GM08714 (cell line): ENCODE data around the gene PLEKHA8.
A peak's percentile ranks its signal among the peaks of the same experiment; 100 is the strongest.
"Not testable (repeated sequence)": the region's sequence is repeated elsewhere in the genome, so short reads cannot be mapped to it uniquely, and the experiment has no call there.

Experiments used
- H3K4me3 ChIP-seq: fragments of 200-500 bp; sonication (Bioruptor generic); 2 replicates; pipeline ENCODE4 v1.5.1; 2014; ENCODE audit warnings: mild to moderate bottlenecking, low read length, inconsistent platforms
- ZNF274 ChIP-seq: IDR thresholded peaks from 2 replicates; pipeline ENCODE4 v1.6.1; 2012; ENCODE audit warnings: mild to moderate bottlenecking, low read depth, low read length

Gene PLEKHA8

DNA sequence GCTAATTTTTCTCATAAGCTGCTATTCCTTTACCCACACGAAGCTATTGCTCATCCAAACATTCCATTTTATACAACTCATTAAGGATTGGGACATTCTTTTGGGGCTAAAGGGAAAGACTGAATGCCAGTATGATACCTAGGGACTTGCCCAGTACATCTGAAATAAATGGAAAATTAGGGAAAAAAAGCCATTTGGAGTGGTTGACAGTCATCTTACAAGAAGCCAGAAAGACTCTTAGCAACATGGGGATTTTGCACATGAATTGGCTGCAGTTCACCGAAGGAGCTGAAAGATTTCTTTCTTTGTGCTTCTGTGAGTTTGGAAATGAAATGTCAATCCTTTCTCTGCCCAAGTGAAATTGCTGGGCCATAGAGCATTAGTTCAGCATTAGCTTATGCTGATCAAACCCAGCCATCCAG lies 63.3 kb downstream of the PLEKHA8 start:
- no peak for TF ChIP-seq ZNF274
- no peak overlapping the region for H3K4me3 ChIP-seq

DNA sequence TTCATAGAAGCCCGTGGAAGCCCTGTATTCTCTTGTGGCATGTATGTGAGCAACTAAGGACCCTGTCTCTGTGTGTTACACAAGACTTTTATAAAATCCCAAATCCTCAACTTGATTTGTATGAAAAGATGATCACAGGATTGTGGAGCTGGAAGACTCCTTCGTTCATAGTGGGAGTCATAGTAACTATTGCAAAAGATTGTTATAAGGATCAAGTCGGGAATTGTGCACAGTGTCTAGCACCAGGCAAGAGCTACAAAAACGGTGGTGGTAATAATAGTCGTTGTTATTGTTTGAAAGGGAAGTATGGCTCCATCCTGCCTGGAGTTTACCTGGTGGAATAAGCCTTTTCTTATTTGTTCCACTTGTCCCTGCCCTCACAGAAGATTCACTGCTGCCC lies 63.8 kb downstream of the PLEKHA8 start:
- TF ChIP-seq ZNF274, result no peak
- no peak overlapping the region for H3K4me3 ChIP-seq

DNA sequence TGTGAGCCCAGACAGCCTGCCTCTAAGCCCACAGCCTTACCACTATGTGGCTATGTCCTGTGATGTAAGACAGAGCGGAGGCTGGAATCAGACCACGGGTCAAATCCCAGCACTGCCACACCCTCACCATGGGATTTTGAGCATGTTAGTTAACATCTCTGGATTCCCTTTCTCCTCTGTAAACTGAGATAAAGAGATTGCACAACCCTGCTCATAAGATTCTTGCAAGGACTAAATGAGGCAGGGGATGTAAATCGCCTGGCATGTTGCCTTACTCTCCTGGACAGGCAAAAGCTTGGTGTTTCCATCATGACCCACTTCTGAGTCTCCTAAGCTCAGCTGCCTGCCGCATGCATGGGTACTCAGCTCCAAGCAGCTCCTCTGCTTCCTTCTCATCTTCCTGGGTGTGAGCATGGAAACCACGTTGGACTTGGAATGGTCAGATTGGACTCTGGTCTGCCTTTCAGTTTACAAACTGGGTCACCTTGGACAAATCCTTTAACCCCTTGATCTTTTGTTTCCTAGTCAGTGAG lies 65.3 kb downstream of the PLEKHA8 start:
- no peak overlapping the region for H3K4me3 ChIP-seq
- no peak for TF ChIP-seq ZNF274

DNA sequence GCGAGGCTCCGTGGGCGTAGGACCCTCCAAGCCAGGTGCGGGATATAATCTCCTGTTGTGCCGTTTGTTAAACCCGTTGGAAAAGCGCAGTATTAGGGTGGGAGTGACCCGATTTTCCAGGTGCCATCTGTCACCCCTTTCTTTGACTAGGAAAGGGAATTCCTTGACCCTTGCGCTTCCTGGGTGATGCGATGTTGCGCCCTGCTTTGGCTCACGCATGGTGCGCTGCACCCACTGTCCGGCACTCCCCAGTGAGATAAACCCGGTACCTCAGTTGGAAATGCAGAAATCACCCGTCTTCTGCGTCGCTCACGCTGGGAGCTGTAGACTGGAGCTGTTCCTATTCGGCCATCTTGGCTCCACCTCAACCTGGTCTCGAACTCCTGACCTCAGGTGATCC lies 70.4 kb downstream of the PLEKHA8 start:
- H3K4me3 ChIP-seq, result not testable (repeated sequence)

DNA sequence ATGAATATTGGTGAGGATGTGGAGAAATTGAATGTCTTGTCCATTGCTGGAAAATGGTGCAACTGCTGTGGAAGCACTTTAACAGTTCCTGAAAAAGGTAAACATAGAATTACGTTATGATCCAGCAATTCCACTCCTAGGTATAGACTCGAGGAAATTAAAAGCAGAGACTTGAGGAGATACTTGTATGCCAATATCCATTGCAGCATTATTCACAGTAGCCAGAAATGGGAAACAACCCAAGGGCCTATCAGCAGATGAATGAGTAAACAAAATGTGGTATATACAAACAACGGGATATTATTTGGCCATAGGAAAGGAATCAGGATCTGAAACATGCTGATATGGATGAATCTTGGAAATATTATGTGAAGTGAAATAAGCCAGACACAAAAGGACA lies 74.1 kb downstream of the PLEKHA8 start:
- H3K4me3 ChIP-seq, result no peak overlapping the region
- no peak for TF ChIP-seq ZNF274

DNA sequence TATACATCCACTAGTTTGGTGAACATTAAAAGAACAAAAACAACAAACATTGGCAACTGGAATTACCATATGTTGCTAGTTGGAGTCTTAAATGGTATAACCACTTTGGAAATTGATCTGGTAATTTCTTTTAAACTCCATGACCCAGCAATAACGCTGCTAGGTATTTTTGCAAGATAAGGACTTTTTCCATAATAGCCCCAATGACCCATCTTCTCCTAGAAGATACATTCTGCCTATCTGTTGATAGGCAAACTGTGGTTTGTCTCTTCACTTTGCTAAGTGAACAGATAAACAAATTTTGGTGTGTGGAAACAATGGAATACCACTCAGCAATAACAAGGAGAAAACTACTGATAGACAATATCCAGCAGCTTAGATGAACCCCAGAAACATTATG lies 75.9 kb downstream of the PLEKHA8 start:
- no peak overlapping the region for H3K4me3 ChIP-seq
- no peak for TF ChIP-seq ZNF274

DNA sequence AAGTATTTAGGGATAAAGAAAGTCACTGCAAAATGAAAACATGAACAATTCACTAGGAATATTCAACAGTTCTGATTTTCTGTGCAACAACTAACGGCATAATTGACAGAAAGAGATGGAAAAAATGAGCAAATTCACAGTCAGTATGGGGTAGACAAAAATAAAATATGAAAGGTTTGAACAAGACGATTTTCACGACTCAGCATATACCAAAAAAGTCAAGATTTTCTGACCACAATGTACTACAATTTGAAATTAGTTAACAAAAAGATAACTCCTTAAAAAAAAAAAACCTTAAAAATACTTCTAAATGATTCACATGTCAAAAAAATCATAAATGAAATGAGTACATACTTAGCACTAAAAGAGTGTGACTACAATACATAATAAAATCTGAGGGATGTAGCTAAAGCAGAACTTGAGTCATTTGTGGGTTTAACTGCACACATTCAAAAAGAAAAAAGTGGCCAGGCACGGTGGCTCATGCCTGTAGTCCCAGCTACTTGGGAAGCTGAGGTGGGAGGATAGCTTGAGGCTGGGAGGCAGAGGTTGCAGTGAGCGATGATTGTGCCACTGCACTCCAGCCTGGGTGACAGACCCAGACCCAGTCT lies 84.0 kb downstream of the PLEKHA8 start:
- no peak overlapping the region for H3K4me3 ChIP-seq
- TF ChIP-seq ZNF274, result no peak

DNA sequence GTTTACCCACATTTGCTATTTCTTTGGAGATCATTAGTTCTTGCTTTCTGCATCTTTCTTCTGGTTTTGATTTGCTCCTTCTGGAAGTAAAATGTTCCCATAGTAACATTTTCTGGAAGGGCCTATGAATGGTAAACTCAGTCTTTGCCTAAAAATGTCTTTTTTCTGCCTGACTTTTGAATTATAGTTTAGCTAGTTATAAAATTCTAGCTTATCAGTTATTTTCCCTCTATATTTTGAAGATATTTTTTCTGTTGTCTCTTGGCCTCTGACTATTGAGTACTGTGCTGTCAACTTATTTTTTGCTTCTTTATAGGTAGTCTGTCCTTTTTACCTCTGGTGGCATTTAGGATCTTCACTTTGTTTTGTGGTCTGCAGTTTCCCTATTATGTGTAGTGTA lies 84.9 kb downstream of the PLEKHA8 start:
- no peak for TF ChIP-seq ZNF274
- H3K4me3 ChIP-seq, result no peak overlapping the region

DNA sequence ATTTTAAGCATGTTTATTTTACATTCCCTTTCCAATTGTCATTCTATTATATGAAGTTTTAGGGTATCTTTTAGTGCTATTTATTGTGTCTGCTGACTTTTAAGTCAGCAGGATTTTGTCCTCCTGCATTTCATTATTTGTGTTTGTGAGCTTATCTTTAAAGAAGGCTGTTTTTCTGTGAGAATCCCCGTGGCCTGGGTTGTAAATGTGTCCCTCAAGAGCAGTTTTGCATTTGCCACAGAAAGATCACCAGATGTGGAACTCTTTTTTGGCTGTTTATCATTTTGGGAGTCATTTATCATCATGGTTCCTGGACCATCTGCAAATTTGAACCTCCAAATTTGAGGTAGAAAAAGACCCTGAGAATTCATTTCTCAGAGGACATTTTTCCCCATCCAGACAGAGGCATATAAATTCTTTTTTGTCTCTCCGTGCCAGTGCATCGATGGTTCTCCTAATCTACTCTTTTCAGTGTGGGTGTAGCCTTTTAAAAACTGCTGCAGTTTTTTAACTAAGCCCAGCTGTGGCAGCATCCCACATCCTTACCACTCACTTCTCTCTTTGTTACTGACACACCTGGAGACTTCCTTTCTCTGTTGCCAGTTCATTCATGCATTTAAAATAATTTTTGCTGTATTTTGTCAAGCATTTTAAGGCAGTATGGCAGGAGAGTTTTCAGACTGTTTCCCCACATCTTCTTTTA lies 86.5 kb downstream of the PLEKHA8 start:
- no peak for TF ChIP-seq ZNF274
- no peak overlapping the region for H3K4me3 ChIP-seq

DNA sequence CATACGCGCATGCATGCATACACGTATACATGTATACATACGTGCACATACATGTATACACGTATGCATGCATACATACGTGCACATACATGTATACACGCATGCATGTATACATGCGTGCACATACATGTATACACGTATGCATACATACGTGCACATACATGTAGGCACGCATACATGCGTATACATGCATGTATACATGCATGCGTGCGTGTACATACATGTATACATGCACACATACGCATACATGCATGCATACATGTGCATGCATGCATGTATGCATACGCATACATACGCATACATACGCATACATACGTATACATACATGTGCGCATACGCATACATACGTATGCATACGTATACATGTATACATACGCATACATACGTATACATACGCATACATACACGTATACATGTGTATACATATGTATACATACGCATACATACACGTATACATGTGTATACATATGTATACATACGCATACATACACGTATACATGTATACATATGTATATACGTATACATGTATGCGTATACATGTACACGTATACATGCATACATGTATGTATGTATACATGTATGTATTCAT lies 87.6 kb downstream of the PLEKHA8 start:
- no peak overlapping the region for H3K4me3 ChIP-seq
- TF ChIP-seq ZNF274, result no peak

DNA sequence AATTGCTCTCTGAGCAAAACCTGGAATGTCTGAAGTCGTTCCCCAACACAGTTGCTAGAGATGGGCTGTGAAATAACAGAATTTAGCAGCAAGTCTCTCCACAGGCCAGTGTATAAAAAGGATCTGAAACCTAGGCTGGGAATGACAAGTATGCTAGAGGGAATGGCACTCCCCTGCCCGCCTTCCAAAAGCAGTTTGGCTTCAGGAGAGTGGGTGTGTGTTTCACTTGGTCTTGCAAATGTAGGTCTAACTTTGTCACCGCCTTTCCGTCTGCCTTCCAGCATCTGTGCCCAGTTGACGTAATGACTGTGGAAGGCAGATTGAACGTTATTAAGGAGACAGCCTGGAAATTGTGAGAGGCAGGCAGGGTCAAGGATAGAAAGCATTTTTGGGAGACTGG lies 88.6 kb downstream of the PLEKHA8 start:
- no peak for TF ChIP-seq ZNF274
- no peak overlapping the region for H3K4me3 ChIP-seq

DNA sequence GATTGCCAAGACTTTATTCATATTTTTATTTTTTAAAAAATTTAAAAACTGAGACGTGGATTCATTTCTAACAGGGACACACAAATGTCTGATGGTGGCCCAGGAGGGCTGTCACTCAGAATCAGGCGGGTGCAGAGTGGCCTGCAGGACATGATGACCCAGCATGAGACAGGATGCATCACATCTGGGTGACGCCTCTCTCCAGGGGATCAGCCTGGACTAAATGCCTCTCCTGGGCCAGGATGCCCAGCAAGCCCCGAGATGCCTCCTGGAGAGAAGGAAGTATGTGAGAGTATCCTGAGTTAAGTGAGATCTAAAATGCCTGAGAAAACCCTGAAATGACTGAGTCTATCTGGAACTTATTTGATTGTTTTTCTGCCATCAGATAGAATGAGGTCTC lies 89.7 kb downstream of the PLEKHA8 start:
- no peak for TF ChIP-seq ZNF274
- no peak overlapping the region for H3K4me3 ChIP-seq

DNA sequence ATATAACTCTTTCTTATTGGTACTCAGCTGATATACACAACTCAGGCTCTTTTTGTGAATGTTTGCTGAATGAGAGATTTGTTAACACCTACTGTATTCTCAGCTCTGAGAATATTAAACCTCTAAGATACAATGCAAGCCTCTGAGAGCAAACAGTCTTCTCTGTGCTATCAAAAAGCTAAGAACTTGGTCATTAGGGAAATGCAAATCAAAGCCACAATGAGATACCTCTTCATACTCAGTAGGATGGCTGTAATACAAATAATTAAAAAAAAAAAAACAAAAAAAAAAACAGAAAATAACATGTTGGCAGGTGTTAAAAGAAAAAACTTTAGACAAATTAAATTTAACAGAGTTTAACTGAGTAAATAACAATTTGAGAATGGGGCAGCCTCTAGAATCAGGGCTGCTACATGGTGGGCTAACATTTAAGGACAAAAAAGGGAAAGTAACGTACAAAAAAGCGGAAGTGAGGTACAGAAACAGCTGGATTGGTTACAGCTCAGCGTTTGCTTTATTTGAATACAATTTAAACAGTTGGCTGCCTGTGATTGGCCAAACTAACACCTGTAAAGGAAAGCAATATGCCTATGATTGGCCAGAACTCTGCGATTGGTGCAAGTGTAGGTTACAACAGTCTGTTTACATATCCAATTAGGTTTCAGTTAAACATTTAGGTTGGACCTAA lies 91.8 kb downstream of the PLEKHA8 start:
- no peak overlapping the region for H3K4me3 ChIP-seq
- no peak for TF ChIP-seq ZNF274

DNA sequence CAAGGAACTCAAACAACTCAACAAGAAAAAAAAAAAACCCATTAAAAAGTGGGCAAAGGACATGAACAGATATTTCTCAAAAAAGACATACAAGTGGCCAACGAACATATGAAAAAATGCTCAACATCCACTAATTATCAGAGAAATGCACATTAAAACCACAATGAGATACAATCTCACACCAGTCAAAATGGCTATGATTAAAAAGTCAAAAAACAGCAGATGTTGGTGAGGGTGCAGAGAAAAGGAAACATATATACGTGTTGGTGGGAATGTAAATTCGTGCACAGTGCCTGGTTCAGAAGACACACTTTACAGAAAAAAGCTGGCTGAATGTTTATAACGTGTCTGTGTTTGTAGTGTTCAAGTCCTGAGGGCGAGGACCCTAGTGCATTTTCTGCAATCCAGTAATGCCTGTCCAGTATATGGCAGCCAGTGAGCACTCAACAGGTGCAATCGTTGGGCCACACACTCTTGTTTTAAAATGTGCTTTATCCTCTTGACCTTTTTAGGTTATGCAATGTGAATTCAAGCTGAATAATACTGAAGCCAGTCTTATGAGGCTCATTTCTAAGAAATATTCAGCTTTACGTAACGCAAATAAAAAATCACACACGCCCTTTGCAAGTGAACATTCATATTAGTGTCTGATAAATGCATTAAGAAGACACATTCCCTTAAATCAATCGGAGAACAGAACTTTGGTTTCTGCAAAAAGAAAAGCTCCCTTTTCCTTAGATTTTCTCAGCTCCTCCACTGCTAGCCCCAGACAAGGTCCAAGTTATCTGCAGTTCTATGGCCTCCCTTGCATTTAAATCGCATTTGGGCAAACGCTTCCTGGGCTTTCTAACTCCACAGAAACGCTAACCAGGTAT lies 105.8 kb downstream of the PLEKHA8 start:
- peak overlapping the region; percentile 83 for H3K4me3 ChIP-seq
- no peak for TF ChIP-seq ZNF274
